H9 (cell line): ENCODE data around the gene COPS8. TPM values are rescaled to one million over a fixed set of nuclear protein-coding genes. Genes with fewer than 3 reads are reported as not detected.

Source experiments
- DNase-seq: peaks from one replicate; pipeline ENCODE4 v3.0.0-alpha.2; 2017
- H2AFZ ChIP-seq: one replicate; pipeline ENCODE4 v1.6.1; 2013; ENCODE audit warnings: mild to moderate bottlenecking, low read length, control low read depth, moderate library complexity
- H2AK5ac ChIP-seq: 2 replicates; pipeline ENCODE4 v1.6.1; 2013; ENCODE audit warnings: low read length, control low read depth, mixed read lengths; ENCODE audit not compliant: insufficient read length
- H2BK120ac ChIP-seq: one replicate; pipeline ENCODE4 v1.6.1; 2013; ENCODE audit warnings: low read depth, mild to moderate bottlenecking, low read length, control low read depth, inconsistent platforms; ENCODE audit not compliant: poor library complexity, severe bottlenecking
- H2BK12ac ChIP-seq: 2 replicates; pipeline ENCODE4 v1.6.1; 2013; ENCODE audit warnings: low read length, control low read depth, mixed read lengths, low read depth; ENCODE audit not compliant: insufficient read length
- H2BK15ac ChIP-seq: 2 replicates; pipeline ENCODE4 v1.6.1; 2013; ENCODE audit warnings: low read depth, low read length, control low read depth
- H2BK20ac ChIP-seq: one replicate; pipeline ENCODE4 v1.6.1; 2013; ENCODE audit warnings: low read depth, mild to moderate bottlenecking, low read length, control low read depth, inconsistent platforms; ENCODE audit not compliant: poor library complexity, severe bottlenecking
- H2BK5ac ChIP-seq: 2 replicates; pipeline ENCODE4 v1.6.1; 2013; ENCODE audit warnings: low read length, control low read depth, mixed read lengths; ENCODE audit not compliant: insufficient read length
- H3K14ac ChIP-seq: 2 replicates; pipeline ENCODE4 v1.6.1; 2013; ENCODE audit warnings: low read length, control low read depth; ENCODE audit not compliant: insufficient read depth
- H3K18ac ChIP-seq: 2 replicates; pipeline ENCODE4 v1.6.1; 2013; ENCODE audit warnings: low read depth, mild to moderate bottlenecking, mixed read lengths, low read length, control low read depth; ENCODE audit not compliant: insufficient read length
- H3K23ac ChIP-seq: 2 replicates; pipeline ENCODE4 v1.6.1; 2013; ENCODE audit warnings: low read length, control low read depth, mixed read lengths, low read depth; ENCODE audit not compliant: insufficient read length
- H3K23me2 ChIP-seq: 2 replicates; pipeline ENCODE4 v1.6.1; 2013; ENCODE audit warnings: low read depth, mild to moderate bottlenecking, mixed read lengths, low read length, control low read depth; ENCODE audit not compliant: insufficient read length, poor library complexity, severe bottlenecking
- H3K27ac ChIP-seq: 2 replicates; pipeline ENCODE4 v1.5.1; 2013; ENCODE audit warnings: low read length, control low read depth, mixed read lengths, low read depth; ENCODE audit not compliant: insufficient read length
- H3K27me3 ChIP-seq: 2 replicates; pipeline ENCODE4 v1.6.1; 2013; ENCODE audit warnings: low read length, control low read depth, inconsistent platforms; ENCODE audit not compliant: insufficient read depth
- H3K4ac ChIP-seq: 2 replicates; pipeline ENCODE4 v1.6.1; 2013; ENCODE audit warnings: low read depth, mild to moderate bottlenecking, control low read depth, inconsistent platforms, low read length, moderate library complexity
- H3K4me1 ChIP-seq: 2 replicates; pipeline ENCODE4 v1.6.1; 2013; ENCODE audit warnings: low read length, control low read depth, inconsistent platforms; ENCODE audit not compliant: insufficient read depth
- H3K4me2 ChIP-seq: 2 replicates; pipeline ENCODE4 v1.6.1; 2013; ENCODE audit warnings: low read length, control low read depth, mixed read lengths; ENCODE audit not compliant: insufficient read length, insufficient read depth
- H3K56ac ChIP-seq: 2 replicates; pipeline ENCODE4 v1.6.1; 2013; ENCODE audit warnings: low read depth, mild to moderate bottlenecking, mixed read lengths, low read length, control low read depth; ENCODE audit not compliant: insufficient read length
- H3K79me1 ChIP-seq: 2 replicates; pipeline ENCODE4 v1.6.1; 2013; ENCODE audit warnings: low read depth, mild to moderate bottlenecking, moderate library complexity, low read length, control low read depth, inconsistent platforms; ENCODE audit not compliant: insufficient read depth, poor library complexity, severe bottlenecking
- H3K79me2 ChIP-seq: 2 replicates; pipeline ENCODE4 v1.6.1; 2013; ENCODE audit warnings: low read length, control low read depth, inconsistent platforms; ENCODE audit not compliant: insufficient read depth
- H3K9ac ChIP-seq: 2 replicates; pipeline ENCODE4 v1.6.1; 2013; ENCODE audit warnings: low read length, control low read depth, mixed read lengths; ENCODE audit not compliant: insufficient read length; ENCODE audit errors: extremely low read depth
- H3K9me3 ChIP-seq: one replicate; pipeline ENCODE4 v1.6.1; 2013; ENCODE audit warnings: low read depth, low read length, inconsistent platforms; ENCODE audit not compliant: control insufficient read depth
- H3T11ph ChIP-seq: one replicate; pipeline ENCODE4 v1.6.1; 2013; ENCODE audit warnings: mild to moderate bottlenecking, low read length, control low read depth, inconsistent platforms
- H4K20me1 ChIP-seq: one replicate; pipeline ENCODE4 v1.6.1; 2013; ENCODE audit not compliant: control insufficient read depth, insufficient read length, insufficient read depth
- H4K5ac ChIP-seq: 2 replicates; pipeline ENCODE4 v1.6.1; 2013; ENCODE audit warnings: low read depth, mild to moderate bottlenecking, mixed read lengths, low read length, control low read depth; ENCODE audit not compliant: insufficient read length
- H4K8ac ChIP-seq: replicated peaks from 2 replicates; pipeline ENCODE4 v1.6.1; 2013; ENCODE audit warnings: low read length, control low read depth, mixed read lengths, low read depth; ENCODE audit not compliant: insufficient read length
- H4K91ac ChIP-seq: 2 replicates; pipeline ENCODE4 v1.6.1; 2013; ENCODE audit warnings: low read depth, mild to moderate bottlenecking, moderate library complexity, mixed read lengths, low read length, control low read depth; ENCODE audit not compliant: insufficient read length
- H3K27ac Mint-ChIP-seq, 3 experiments: 2 replicates in 2 of 3; 3 replicates in 1 of 3; pipeline ENCODE4 v1.8.0; 2020 to 2021; ENCODE audit warnings: mixed read lengths in 3 of 3, mild to moderate bottlenecking in 1 of 3, moderate library complexity in 1 of 3
- H3K27me3 Mint-ChIP-seq: 2 replicates; pipeline ENCODE4 v1.8.0; 2021; ENCODE audit warnings: low read depth, mild to moderate bottlenecking, moderate library complexity, mixed read lengths
- H3K36me3 Mint-ChIP-seq, 3 experiments: 2 replicates in 2 of 3; 3 replicates in 1 of 3; pipeline ENCODE4 v1.8.0; 2020 to 2021; ENCODE audit warnings: low read depth in 3 of 3, mixed read lengths in 3 of 3; ENCODE audit not compliant: insufficient read depth in 1 of 3
- H3K4me1 Mint-ChIP-seq, 2 experiments: 2 replicates each; pipeline ENCODE4 v1.8.0; 2020; ENCODE audit warnings: mixed read lengths in 2 of 2
- H3K4me3 Mint-ChIP-seq, 2 experiments: 2 replicates in 1 of 2; 3 replicates in 1 of 2; pipeline ENCODE4 v1.8.0; 2020 to 2021; ENCODE audit warnings: mild to moderate bottlenecking in 2 of 2, mixed read lengths in 2 of 2, moderate library complexity in 1 of 2
- H3K9me3 Mint-ChIP-seq, 2 experiments: 2 replicates in 1 of 2; 3 replicates in 1 of 2; pipeline ENCODE4 v1.8.0; 2020; ENCODE audit warnings: mild to moderate bottlenecking in 2 of 2, mixed read lengths in 2 of 2, moderate library complexity in 1 of 2
- WGBS: extraction: QIAGEN DNeasy Blood & Tissue Kit; methylation state at CpG from one replicate; pipeline ENCODE4 v1.1.7; 2013; ENCODE audit warnings: missing lambda C conversion rate, low lambda C conversion rate, mixed read lengths; ENCODE audit not compliant: insufficient read length; ENCODE audit errors: extremely low coverage; 5-methylcytosine and 5-hydroxymethylcytosine counted together
- total RNA-seq: library from RNA; stranded (reverse); gene quantifications from 2 replicates; pipeline ENCODE4 v1.2.1, GENCODE V29; 2021
- TF ChIP-seq, protein P1 (sequence below): fragments of 200-600 bp; sonication (generic); conservative IDR thresholded peaks from 3 replicates; pipeline ENCODE4 v1.8.0; 2021; ENCODE audit warnings: antibody characterized with exemption, mild to moderate bottlenecking

Gene COPS8
- total RNA-seq, 1 experiment from 2014 or later = 65.2 TPM

DNA sequence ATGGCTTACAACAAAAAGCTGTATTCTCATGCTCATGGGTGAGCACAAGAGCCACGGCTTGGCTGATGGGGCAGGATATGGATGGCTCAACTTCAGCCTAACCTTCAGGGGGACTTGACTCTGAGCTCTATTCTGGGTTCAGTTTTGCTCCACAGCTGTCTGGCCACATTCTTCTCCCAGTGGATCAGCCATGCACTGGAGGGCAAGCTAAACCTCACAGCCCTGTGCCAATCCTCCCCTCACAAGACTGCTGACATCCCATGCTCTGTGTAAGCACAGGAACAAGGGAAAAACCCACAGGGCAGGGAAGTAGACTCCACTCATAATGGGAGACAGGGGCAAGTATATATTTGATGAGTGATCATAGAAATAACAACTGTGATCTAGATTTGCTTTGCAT is 35.6 kb downstream of the COPS8 start:
- peaks cover 10 to 11% of the 10 kb centered on the region in 2 experiments; a peak in 4 of 5 replicates for H3K9me3 Mint-ChIP-seq
- no peaks in the 10 kb centered on the region for H3K4me1 Mint-ChIP-seq

More for the DNA sequence above, 35.6 kb downstream of the COPS8 start:
- no peaks in the 10 kb centered on the region; a peak in 1 of 7 replicates for H3K36me3 Mint-ChIP-seq
- TF ChIP-seq, protein P1, sequence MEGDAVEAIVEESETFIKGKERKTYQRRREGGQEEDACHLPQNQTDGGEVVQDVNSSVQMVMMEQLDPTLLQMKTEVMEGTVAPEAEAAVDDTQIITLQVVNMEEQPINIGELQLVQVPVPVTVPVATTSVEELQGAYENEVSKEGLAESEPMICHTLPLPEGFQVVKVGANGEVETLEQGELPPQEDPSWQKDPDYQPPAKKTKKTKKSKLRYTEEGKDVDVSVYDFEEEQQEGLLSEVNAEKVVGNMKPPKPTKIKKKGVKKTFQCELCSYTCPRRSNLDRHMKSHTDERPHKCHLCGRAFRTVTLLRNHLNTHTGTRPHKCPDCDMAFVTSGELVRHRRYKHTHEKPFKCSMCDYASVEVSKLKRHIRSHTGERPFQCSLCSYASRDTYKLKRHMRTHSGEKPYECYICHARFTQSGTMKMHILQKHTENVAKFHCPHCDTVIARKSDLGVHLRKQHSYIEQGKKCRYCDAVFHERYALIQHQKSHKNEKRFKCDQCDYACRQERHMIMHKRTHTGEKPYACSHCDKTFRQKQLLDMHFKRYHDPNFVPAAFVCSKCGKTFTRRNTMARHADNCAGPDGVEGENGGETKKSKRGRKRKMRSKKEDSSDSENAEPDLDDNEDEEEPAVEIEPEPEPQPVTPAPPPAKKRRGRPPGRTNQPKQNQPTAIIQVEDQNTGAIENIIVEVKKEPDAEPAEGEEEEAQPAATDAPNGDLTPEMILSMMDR = no peak
- Histone ChIP-seq H2BK15ac (no peak overlapping the region), H4K20me1 (no peaks in the 10 kb centered on the region), H2BK5ac (no peak overlapping the region), H3K9ac (no peak overlapping the region), H2BK20ac (no peak overlapping the region), H4K5ac (no peak overlapping the region), H3K9me3 (no peaks in the 10 kb centered on the region), H2BK120ac (no peak overlapping the region), H4K91ac (no peak overlapping the region), H3T11ph (no peak overlapping the region), H2AK5ac (no peak overlapping the region), H3K4ac (no peak overlapping the region), H3K4me1 (no peaks in the 10 kb centered on the region), H3K27ac (no peak overlapping the region), H3K79me2 (no peaks in the 10 kb centered on the region), H2BK12ac (no peak overlapping the region), H3K79me1 (no peaks in the 10 kb centered on the region), H3K14ac (no peak overlapping the region), H2AFZ (no peak overlapping the region), H3K4me2 (no peak overlapping the region), H3K27me3 (no peaks in the 10 kb centered on the region), H4K8ac (no peak overlapping the region), H3K56ac (no peak overlapping the region), H3K23me2 (no peaks in the 10 kb centered on the region), H3K18ac (no peak overlapping the region), H3K23ac (no peak overlapping the region)
- no peak for DNase-seq
- H3K27me3 Mint-ChIP-seq = peaks cover 16% of the 10 kb centered on the region
- no peak overlapping the region for H3K4me3 Mint-ChIP-seq
- WGBS = no CpG with 5 or more reads among the region's 1 CpG
- H3K27ac Mint-ChIP-seq = no peak overlapping the region
